NT2/D1 (cell line): ENCODE data around the gene TNFAIP6.

ENCODE experiments used
- SUZ12 ChIP-seq: IDR thresholded peaks from 2 replicates; pipeline ENCODE4 v1.6.1; 2011; ENCODE audit not compliant: insufficient read length, insufficient read depth; ENCODE audit errors: extremely low read depth
- YY1 ChIP-seq: IDR thresholded peaks from 2 replicates; pipeline ENCODE4 v1.6.1; 2011; ENCODE audit not compliant: insufficient read length, insufficient read depth

- TF ChIP-seq SUZ12, result no peak
- no peak for TF ChIP-seq YY1
Observed at GRCh38 chr2:151347294-151347693, 10.1 kb upstream of the TNFAIP6 start.
